Esophagus (tissue), 2 donors: ENCODE data around the gene ASPSCR1. TPM values are rescaled to one million over a fixed set of nuclear protein-coding genes. Genes with fewer than 3 reads are reported as not detected.

ENCODE experiments used
- H3K27ac ChIP-seq, 2 donors: one replicate each; pipeline ENCODE4 v1.5.1; 2013; ENCODE audit warnings: low read depth in 2 of 2, mild to moderate bottlenecking in 2 of 2, inconsistent platforms in 1 of 2, low read length in 1 of 2, moderate library complexity in 1 of 2
- H3K27me3 ChIP-seq, 2 donors: one replicate each; pipeline ENCODE4 v1.6.1; 2013; ENCODE audit warnings: low read length in 2 of 2, control low read depth in 1 of 2, mild to moderate bottlenecking in 1 of 2; ENCODE audit not compliant: insufficient read depth in 2 of 2, control insufficient read depth in 1 of 2
- H3K36me3 ChIP-seq, 2 donors: one replicate each; pipeline ENCODE4 v1.6.1; 2013; ENCODE audit warnings: low read length in 1 of 2; ENCODE audit not compliant: control insufficient read depth in 2 of 2, insufficient read depth in 2 of 2
- H3K4me1 ChIP-seq, 2 donors: one replicate each; pipeline ENCODE4 v1.6.1; 2013; ENCODE audit warnings: low read length in 1 of 2; ENCODE audit not compliant: control insufficient read depth in 2 of 2, insufficient read depth in 2 of 2
- H3K4me3 ChIP-seq, 2 donors: one replicate each; pipeline ENCODE4 v1.5.1; 2013; ENCODE audit warnings: low read length in 2 of 2, mild to moderate bottlenecking in 2 of 2, low read depth in 1 of 2, moderate library complexity in 1 of 2
- H3K9me3 ChIP-seq, 2 donors: one replicate each; pipeline ENCODE4 v1.6.1; 2013; ENCODE audit warnings: mild to moderate bottlenecking in 2 of 2, low read depth in 1 of 2, low read length in 1 of 2, moderate library complexity in 1 of 2; ENCODE audit not compliant: control insufficient read depth in 2 of 2, insufficient read depth in 1 of 2
- WGBS, 2 donors: extraction: QIAGEN DNeasy Blood & Tissue Kit; methylation state at CpG; one replicate each; pipeline ENCODE4 v1.1.7; 2013; 5-methylcytosine and 5-hydroxymethylcytosine counted together
- polyA plus RNA-seq, 2 donors: library from polyadenylated mRNA; stranded (reverse); fragments of 200-250 nt; gene quantifications; one replicate each; pipeline ENCODE4 v1.2.3, GENCODE V29; 2013
- donor health status: healthy with polysubstance abuse.
- donor health status: Bipolar disorder and iron deficiency.

The ASPSCR1 gene
- polyA plus RNA-seq, 2 donors = 19.1 to 29.8 TPM

DNA sequence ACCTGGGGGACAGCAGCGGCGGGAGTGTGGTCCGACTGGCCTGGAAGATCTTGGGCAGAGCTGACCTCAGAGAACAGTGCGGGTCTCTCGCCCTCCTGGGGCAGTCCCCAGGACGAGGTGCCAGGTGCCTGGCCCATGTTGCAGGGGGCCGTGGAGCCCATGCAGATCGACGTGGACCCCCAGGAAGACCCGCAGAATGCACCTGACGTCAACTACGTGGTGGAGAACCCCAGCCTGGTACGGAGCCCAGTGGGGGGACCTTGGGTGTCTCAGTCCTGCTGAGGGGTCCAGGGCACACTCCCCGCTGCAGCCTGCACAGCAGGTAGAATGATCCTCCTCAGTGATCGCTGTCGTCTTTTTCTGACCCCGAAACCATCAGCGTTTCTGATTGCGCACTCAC is 75.7 kb downstream of the ASPSCR1 start:
- peaks cover 14 to 62% of the 10 kb centered on the region in 2 donors for H3K36me3 ChIP-seq
- no peak overlapping the region for H3K27ac ChIP-seq
- H3K27me3 ChIP-seq = no peaks in the 10 kb centered on the region
- no peaks in the 10 kb centered on the region for H3K9me3 ChIP-seq
- no peak overlapping the region for H3K4me3 ChIP-seq
- WGBS, 2 donors = 87 to 91% methylated on average over 19 of the region's 19 CpGs
- H3K4me1 ChIP-seq = peaks cover 10 to 20% of the 10 kb centered on the region in 2 donors

DNA sequence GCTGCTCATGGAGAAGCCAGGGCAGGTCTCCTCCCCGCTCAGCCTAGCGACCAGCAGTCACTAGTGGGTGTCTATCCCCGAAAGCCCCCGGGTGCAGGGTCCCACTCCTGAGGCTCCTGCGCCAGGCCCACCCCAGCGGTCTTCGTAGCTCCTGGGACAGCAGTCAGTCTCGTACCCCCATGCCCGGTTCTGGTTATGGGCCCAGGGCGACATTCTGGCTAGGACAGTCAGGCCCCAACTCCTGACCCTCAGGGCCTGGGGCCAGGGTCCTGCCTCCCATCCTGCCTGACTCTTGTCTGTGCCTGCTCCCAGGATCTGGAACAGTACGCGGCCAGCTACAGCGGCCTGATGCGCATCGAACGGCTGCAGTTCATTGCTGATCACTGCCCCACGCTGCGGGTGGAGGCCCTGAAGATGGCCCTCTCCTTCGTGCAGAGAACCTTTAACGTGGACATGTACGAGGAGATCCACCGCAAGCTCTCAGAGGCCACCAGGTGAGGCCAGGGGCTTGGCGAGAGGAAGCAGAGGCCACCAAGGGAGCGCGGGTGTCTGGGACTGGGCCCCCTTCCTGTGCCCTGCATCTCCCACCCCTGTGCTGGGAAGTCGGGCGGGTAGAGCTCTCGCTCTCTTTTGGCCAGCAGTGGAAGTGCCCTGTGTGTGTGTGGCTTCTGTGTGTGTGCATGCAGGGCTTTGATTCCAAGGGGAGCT is 76.3 kb downstream of the ASPSCR1 start:
- Histone ChIP-seq H3K36me3 (peaks cover 14 to 62% of the 10 kb centered on the region in 2 donors), H3K4me1 (peaks cover 10 to 20% of the 10 kb centered on the region in 2 donors), H3K27ac (no peak overlapping the region), H3K4me3 (no peak overlapping the region), H3K27me3 (no peaks in the 10 kb centered on the region), H3K9me3 (no peaks in the 10 kb centered on the region)
- 92 to 94% methylated on average over 28 of the region's 28 CpGs for WGBS, 2 donors

DNA sequence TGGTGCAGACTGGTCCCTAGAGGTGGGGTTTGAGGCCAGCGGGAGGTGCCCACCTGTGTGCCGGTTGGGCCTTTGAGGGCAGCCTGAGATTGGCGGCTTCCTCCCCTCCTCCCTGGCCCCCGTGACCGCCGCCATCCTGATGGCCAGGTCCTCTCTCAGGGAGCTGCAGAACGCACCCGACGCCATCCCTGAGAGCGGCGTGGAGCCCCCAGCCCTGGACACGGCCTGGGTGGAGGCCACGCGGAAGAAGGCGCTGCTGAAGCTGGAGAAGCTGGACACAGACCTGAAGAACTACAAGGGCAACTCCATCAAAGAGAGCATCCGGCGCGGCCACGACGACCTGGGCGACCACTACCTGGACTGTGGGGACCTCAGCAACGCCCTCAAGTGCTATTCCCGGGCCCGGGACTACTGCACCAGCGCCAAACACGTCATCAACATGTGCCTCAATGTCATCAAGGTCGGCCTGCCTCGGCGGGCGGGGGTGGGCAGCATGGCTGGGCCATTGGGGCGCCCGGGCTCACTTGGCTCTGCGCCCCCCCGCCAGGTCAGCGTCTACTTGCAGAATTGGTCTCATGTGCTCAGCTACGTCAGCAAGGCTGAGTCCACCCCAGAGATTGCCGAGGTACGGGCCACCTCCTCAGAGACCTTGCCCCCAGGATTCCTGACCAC is 77.1 kb downstream of the ASPSCR1 start:
- Histone ChIP-seq H3K4me3 (no peak overlapping the region), H3K4me1 (peaks cover 10 to 20% of the 10 kb centered on the region in 2 donors), H3K36me3 (peaks cover 14 to 62% of the 10 kb centered on the region in 2 donors), H3K9me3 (no peaks in the 10 kb centered on the region), H3K27ac (no peak overlapping the region), H3K27me3 (no peaks in the 10 kb centered on the region)
- WGBS, 2 donors = 88 to 90% methylated on average over 36 to 38 of the region's 38 CpGs

DNA sequence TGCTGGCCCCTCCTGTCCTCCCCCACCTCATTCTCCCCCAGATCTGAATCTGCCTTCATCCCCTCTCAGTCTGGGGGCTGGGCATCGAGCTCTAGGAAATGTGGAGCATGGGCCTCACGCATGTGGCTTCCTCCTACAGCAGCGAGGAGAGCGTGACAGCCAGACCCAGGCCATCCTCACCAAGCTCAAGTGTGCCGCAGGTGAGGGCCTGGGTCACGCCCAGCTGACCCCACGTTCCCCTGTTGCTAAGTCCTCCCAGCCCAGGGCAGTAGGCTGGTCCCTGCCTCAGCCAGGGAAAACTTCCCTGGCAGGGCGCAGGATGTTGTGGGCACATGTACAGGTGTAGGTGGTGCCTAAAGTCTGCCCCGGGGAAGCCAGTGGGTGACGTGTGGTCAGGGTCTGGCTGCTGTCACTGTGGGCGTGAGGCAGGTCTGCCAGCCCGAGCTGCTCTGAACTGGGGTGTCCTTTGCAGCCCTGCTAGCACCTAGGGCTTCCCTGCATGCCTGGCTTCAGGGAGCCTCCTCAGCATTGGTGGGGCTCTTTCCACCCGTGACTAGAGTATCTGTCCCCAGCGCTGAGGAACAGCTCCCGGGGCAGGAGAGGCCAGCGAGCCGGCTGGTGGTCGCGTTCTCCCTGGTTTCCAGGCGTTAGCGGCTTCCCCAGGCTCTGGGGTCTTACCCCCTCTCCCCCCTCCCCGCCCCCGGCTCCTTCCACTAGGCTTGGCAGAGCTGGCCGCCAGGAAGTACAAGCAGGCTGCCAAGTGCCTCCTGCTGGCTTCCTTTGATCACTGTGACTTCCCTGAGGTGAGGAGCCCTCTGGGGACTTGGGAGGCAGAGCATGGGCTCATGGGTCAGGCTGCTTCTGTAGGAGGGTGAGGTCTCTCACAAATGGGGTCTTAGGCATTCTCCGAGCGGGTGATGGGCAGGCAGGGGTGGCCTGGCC is 77.9 kb downstream of the ASPSCR1 start:
- peaks cover 22 to 70% of the 10 kb centered on the region in 2 donors for H3K36me3 ChIP-seq
- no peak overlapping the region for H3K4me3 ChIP-seq
- no peak overlapping the region for H3K27ac ChIP-seq
- no peaks in the 10 kb centered on the region for H3K9me3 ChIP-seq
- 81 to 84% methylated on average over 26 of the region's 26 CpGs for WGBS, 2 donors
- H3K4me1 ChIP-seq = peaks cover 10 to 16% of the 10 kb centered on the region in 2 donors
- H3K27me3 ChIP-seq = no peaks in the 10 kb centered on the region

DNA sequence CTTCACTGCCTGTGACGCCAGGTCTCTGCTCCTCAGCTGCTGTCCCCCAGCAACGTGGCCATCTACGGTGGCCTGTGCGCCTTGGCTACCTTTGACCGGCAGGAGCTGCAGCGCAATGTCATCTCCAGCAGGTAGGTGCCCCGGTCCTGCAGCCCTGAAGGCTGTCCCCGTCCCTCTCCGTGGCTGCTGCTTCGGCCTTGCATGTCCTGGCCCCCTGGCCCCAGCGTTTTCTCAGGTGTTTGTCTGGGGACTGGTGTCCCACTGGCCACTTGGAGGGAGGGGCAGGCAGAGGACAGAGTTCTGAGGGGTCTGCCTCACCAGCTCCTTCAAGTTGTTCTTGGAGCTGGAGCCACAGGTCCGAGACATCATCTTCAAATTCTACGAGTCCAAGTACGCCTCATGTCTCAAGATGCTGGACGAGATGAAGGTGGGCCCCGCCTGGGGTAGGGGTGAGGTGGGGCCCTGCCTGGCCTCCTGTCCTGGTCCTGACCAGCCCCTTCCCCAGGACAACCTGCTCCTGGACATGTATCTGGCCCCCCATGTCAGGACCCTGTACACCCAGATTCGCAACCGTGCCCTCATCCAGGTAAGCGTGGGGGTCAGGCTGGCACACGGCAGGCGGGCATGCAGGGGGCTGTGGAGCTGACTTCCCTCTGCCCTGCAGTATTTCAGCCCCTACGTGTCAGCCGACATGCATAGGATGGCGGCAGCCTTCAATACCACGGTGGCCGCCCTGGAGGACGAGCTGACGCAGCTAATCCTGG is 78.7 kb downstream of the ASPSCR1 start:
- peaks cover 23 to 78% of the 10 kb centered on the region in 2 donors for H3K36me3 ChIP-seq
- peaks cover 7 to 9% of the 10 kb centered on the region in 2 donors for H3K4me1 ChIP-seq
- H3K27ac ChIP-seq = no peak overlapping the region
- no peaks in the 10 kb centered on the region for H3K27me3 ChIP-seq
- WGBS, 2 donors = 87 to 88% methylated on average over 28 of the region's 28 CpGs
- H3K9me3 ChIP-seq = no peaks in the 10 kb centered on the region
- no peak overlapping the region for H3K4me3 ChIP-seq

DNA sequence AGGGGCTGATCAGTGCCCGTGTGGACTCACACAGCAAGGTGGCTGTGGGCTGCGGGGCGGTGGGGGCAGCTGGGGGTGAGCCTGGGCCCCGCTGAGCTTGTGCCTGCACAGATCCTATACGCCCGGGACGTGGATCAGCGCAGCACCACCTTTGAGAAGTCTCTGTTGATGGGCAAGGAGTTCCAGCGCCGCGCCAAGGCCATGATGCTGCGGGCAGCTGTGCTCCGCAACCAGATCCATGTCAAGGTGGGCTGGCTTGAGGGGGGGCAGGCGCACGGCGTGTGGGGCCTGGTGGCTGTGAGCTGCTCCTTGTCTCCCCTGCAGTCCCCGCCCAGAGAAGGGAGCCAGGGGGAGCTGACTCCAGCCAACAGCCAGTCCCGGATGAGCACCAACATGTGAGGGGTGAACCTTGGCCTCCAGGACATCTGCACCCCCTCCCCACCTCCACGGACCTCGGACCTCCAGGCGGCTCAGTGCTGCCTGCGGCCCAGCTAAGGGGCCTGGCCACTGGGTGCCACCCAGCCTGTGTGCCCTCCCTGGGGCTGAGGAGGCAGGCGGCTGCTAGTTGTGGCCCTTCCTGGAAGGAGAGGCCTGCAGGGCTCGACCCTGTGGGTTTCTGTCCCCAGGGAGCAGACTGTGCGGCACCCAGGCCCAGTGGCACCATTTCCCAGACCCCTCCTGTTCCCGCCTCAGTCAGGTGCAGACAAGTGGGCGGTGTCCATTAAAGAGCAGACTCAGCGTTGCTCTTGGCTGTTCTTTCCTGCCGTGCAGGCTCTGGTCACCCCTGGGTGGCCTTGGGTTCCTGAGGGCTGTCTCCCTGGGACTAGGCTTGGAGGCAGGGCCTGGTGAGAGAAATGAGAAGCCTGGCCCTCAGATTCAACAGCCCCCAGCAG is 79.5 kb downstream of the ASPSCR1 start:
- Histone ChIP-seq H3K27me3 (no peaks in the 10 kb centered on the region), H3K4me1 (peaks cover 7 to 9% of the 10 kb centered on the region in 2 donors), H3K4me3 (no peak overlapping the region), H3K27ac (no peak overlapping the region), H3K9me3 (no peaks in the 10 kb centered on the region), H3K36me3 (peaks cover 23 to 85% of the 10 kb centered on the region in 2 donors)
- WGBS, 2 donors = 81% methylated on average over 29 of the region's 29 CpGs

DNA sequence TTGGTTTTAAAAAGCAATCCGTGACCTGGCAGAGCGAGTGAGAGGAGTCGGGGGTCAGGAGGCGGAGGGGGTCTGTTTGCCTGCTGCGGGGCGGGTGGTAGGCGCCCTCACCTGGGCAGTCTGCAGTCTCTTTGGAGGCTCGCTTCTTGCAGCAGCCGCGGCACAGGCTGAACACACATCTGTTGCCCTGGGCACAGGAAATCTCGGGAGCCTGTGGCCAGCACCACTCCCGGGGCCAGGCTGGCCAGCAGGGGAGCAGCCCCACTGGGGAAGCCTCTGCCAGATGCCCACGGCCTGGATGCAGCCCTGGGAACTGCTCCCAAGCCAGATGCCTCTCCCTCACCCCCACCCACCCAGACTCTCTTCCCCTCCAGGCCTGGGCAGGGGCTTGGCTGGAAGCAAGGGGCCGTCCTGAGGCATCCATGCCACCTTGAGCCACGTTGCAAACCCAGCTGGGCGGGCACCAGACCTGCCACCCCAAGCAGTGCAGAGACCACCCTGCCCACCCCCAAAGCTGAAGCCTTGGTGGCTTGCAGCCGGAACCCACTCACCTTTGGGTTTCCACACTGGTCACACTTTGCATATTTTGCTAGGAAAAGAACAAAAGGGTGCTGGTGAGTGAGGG is 80.9 kb downstream of the ASPSCR1 start:
- Histone ChIP-seq H3K4me3 (no peak overlapping the region), H3K27ac (no peak overlapping the region), H3K36me3 (peaks cover 26 to 95% of the 10 kb centered on the region in 2 donors), H3K27me3 (no peaks in the 10 kb centered on the region), H3K4me1 (no peaks in the 10 kb centered on the region), H3K9me3 (no peaks in the 10 kb centered on the region)
- WGBS, 2 donors = 67 to 70% methylated on average over 17 of the region's 17 CpGs

DNA sequence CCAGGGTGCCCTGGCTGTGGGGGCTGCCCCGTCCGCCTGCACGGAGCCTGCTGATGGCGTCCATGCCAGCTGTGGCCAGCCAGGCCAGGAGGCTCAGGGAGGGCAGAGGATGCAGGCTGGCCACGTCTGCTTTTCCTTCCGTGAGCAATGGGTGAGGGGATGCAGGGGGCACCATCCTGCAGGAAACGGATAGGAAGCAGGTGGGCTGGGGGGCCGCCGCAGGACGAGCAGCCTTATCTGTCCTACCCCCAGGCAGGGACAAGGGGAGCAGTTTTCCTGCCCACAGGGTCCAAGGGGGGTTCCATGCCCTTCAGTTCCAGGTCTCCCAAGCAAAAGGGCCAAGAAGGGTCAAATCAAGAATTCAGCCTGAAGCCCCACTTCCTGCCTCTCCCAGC is 81.4 kb downstream of the ASPSCR1 start:
- H3K4me3 ChIP-seq = no peak overlapping the region
- H3K9me3 ChIP-seq = no peaks in the 10 kb centered on the region
- 84 to 88% methylated on average over 10 of the region's 10 CpGs for WGBS, 2 donors
- H3K27me3 ChIP-seq = no peaks in the 10 kb centered on the region
- H3K36me3 ChIP-seq = peaks cover 24 to 93% of the 10 kb centered on the region in 2 donors
- H3K27ac ChIP-seq = no peak overlapping the region
- H3K4me1 ChIP-seq = peaks cover 0 to 2% of the 10 kb centered on the region in 2 donors
